ENCODE data around the gene CNMD.

DNA sequence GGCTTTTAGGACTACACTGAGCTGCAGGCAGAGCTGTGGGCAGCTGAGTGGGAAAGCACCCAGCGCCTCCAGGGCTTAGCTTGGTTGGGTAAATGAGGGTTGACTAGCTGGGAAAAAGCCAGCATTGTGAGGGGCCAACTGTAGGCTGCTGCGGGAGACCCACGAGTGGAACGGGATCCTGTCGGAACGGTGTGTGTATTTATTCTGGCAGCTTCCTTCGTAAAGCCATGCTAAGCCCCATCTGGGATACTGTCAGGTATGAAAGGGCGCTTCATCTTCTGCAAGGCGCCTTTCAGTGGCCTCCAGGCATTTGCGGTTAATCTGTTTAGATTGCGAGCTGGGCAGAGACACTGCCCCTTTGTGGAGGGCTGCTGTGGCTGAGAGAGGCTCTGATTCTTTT, 39.5 kb upstream of the CNMD start:
- TF ChIP-seq MAX (IDR thresholded peaks at IDR 0.05) = no peak
- no peak for TF ChIP-seq TCF12 (IDR thresholded peaks at IDR 0.05; ENCODE audit: low read depth)
- TF ChIP-seq EP300 (IDR thresholded peaks at IDR 0.05; ENCODE audit: borderline replicate concordance) = no peak
- TF ChIP-seq ZBTB7A (IDR thresholded peaks at IDR 0.05; ENCODE audit: low read depth) = no peak
- no peak for TF ChIP-seq EGR1 (IDR thresholded peaks at IDR 0.05)
- no peak for TF ChIP-seq YY1 (IDR thresholded peaks at IDR 0.05; ENCODE audit: low read depth)
- no peak for TF ChIP-seq CEBPB (IDR thresholded peaks at IDR 0.05)
- no peak for TF ChIP-seq TEAD4 (IDR thresholded peaks at IDR 0.05)

Measured in Ishikawa (cell line).